ENCODE data around the gene SGK1. TPM values are rescaled to one million over a fixed set of nuclear protein-coding genes. Genes with fewer than 3 reads are reported as not detected.

Gene SGK1
- total and polyA plus RNA-seq, 10 of the 15 experiments (the other 5 are each of a cell fraction or from before 2014, with no cell fraction given) = 0.62 to 5.1 (median 2.9) TPM

DNA sequence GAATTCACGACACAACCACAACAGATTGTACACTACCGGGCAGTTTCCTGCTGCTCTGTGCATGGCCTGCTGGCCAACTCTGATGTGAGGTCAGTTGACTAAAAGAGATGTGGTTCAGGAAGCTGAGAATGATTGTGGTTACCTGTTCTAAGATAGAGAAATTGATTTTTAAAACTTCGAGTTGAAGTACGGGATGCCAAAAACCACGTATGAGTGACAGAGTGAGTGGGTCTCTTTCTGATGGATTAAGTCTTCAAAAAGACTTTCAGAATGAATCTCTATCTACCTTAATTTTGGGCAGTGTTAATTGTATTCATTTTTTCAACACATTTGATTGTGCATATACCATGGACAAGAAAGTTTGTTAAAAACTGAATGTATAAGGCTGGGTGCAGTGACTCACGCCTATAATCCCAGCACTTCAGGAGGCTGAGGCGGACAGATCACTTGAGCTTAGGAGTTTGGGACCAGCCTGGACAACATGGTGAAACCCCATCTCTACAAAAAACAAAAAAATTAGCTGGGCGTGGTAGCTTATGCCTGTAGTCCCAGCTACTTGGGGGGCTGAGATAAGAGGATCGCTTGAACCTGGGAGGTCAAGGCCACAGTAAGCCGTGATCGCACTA lies 121.2 kb downstream of the SGK1 start (continued):
- TF ChIP-seq POLR2AphosphoS2 (IDR thresholded peaks at IDR 0.05; ENCODE audit: low read depth, low read length) (no peak), CREB1 (IDR thresholded peaks at IDR 0.05; ENCODE audit: low read depth) (0 out of 2 replicates have a peak, but pooled peaks have one; percentile 19), SMAD1 (IDR thresholded peaks at IDR 0.05; ENCODE audit: low read depth, partially characterized antibody) (no peak), SREBF1 (IDR thresholded peaks at IDR 0.05; ENCODE audit: low read length) (no peak), TCF3 (IDR thresholded peaks at IDR 0.05; ENCODE audit: borderline replicate concordance, insufficient read depth, low read depth, low read length) (no peak), TCF12 (IDR thresholded peaks at IDR 0.05; ENCODE audit: low read depth, low read length) (no peak), EED (IDR thresholded peaks at IDR 0.05; ENCODE audit: low read depth) (peak; percentile 16; the same call in 1 of the 2 replicates), GABPA (IDR thresholded peaks at IDR 0.05; ENCODE audit: low read depth) (no peak), CEBPB (IDR thresholded peaks at IDR 0.05; ENCODE audit: borderline replicate concordance in 1 of 2, low read depth in 2 of 2, low read length in 2 of 2) (no peak), PAX8 (IDR thresholded peaks at IDR 0.05) (no peak), IKZF1 (conservative IDR thresholded peaks at IDR 0.05) (no peak), RUNX3 (IDR thresholded peaks at IDR 0.05; ENCODE audit: low read length) (peak; percentile 92), JUNB (IDR thresholded peaks at IDR 0.05) (peak; percentile 34; the same call in 1 of the 2 replicates), WRNIP1 (IDR thresholded peaks at IDR 0.05; ENCODE audit: borderline replicate concordance, low read depth, low read length) (no peak), JUND (IDR thresholded peaks at IDR 0.05; ENCODE audit: low read depth, low read length) (no peak), MEF2A (IDR thresholded peaks at IDR 0.05; ENCODE audit: insufficient read depth, low read depth, low read length) (peak; percentile 34; the same call in 1 of the 2 replicates), NFIC (IDR thresholded peaks at IDR 0.05; ENCODE audit: low read depth, low read length) (peak; percentile 62; the same call in 1 of the 2 replicates), NR2C2 (IDR thresholded peaks at IDR 0.05; ENCODE audit: borderline replicate concordance, control insufficient read depth, insufficient read length, low read depth) (no peak), NRF1 (conservative IDR thresholded peaks at IDR 0.05; ENCODE audit: low read depth, low read length) (no peak), SREBF2 (IDR thresholded peaks at IDR 0.05; ENCODE audit: low read length) (no peak), STAT1 (conservative IDR thresholded peaks at IDR 0.05) (no peak), SMC3 (IDR thresholded peaks at IDR 0.05; ENCODE audit: borderline replicate concordance, low read length) (no peak)
- TF ChIP-seq, protein P1, sequence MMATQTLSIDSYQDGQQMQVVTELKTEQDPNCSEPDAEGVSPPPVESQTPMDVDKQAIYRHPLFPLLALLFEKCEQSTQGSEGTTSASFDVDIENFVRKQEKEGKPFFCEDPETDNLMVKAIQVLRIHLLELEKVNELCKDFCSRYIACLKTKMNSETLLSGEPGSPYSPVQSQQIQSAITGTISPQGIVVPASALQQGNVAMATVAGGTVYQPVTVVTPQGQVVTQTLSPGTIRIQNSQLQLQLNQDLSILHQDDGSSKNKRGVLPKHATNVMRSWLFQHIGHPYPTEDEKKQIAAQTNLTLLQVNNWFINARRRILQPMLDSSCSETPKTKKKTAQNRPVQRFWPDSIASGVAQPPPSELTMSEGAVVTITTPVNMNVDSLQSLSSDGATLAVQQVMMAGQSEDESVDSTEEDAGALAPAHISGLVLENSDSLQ (IDR thresholded peaks at IDR 0.05) = peak; percentile 86
- TF ChIP-seq, protein P2, sequence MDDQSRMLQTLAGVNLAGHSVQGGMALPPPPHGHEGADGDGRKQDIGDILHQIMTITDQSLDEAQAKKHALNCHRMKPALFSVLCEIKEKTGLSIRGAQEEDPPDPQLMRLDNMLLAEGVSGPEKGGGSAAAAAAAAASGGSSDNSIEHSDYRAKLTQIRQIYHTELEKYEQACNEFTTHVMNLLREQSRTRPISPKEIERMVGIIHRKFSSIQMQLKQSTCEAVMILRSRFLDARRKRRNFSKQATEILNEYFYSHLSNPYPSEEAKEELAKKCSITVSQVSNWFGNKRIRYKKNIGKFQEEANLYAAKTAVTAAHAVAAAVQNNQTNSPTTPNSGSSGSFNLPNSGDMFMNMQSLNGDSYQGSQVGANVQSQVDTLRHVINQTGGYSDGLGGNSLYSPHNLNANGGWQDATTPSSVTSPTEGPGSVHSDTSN (IDR thresholded peaks at IDR 0.05; ENCODE audit: insufficient replicate concordance, low read depth, low read length) = peak; percentile 37
- TF ChIP-seq, protein P3, sequence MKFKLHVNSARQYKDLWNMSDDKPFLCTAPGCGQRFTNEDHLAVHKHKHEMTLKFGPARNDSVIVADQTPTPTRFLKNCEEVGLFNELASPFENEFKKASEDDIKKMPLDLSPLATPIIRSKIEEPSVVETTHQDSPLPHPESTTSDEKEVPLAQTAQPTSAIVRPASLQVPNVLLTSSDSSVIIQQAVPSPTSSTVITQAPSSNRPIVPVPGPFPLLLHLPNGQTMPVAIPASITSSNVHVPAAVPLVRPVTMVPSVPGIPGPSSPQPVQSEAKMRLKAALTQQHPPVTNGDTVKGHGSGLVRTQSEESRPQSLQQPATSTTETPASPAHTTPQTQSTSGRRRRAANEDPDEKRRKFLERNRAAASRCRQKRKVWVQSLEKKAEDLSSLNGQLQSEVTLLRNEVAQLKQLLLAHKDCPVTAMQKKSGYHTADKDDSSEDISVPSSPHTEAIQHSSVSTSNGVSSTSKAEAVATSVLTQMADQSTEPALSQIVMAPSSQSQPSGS (IDR thresholded peaks at IDR 0.05; ENCODE audit: low read length) = peak; percentile 48; the same call in 1 of the 2 replicates
- TF ChIP-seq, protein P4, sequence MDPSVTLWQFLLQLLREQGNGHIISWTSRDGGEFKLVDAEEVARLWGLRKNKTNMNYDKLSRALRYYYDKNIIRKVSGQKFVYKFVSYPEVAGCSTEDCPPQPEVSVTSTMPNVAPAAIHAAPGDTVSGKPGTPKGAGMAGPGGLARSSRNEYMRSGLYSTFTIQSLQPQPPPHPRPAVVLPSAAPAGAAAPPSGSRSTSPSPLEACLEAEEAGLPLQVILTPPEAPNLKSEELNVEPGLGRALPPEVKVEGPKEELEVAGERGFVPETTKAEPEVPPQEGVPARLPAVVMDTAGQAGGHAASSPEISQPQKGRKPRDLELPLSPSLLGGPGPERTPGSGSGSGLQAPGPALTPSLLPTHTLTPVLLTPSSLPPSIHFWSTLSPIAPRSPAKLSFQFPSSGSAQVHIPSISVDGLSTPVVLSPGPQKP (IDR thresholded peaks at IDR 0.05; ENCODE audit: low read depth, low read length) = no peak
